Lung microvascular endothelial cell (primary cell): ENCODE results near the gene PRDX2. TPM values are rescaled to one million over a fixed set of nuclear protein-coding genes. Genes with fewer than 3 reads are reported as not detected.

Source experiments
- DNase-seq, 2 donors: peaks; one replicate each; pipeline versions ENCODE4 v3.0.0 to v3.0.0-alpha.2; 2010; ENCODE audit warnings: low read depth in 2 of 2
- total RNA-seq: library from RNA; depleted of rRNA; stranded (reverse); fragments of >200 nt; gene quantifications from 2 replicates; pipeline ENCODE4 v1.2.1, GENCODE V29; 2014

Gene PRDX2
- total RNA-seq, 1 donor from 2014 or later: 189 TPM

GRCh38 chr19:12792051-12792852 lies 9.3 kb downstream of the PRDX2 start:
- peak; percentile 53 to 63 for DNase-seq

GRCh38 chr19:12791345-12792050 lies 10.1 kb downstream of the PRDX2 start, which contains the start of gene JUNB:
Gene JUNB, plus strand, starts transcription at chr19:12791486. Its CDS starts 286 bp downstream, at chr19:12791772.
- DNase-seq: peak; percentile 98 to 99

DNA sequence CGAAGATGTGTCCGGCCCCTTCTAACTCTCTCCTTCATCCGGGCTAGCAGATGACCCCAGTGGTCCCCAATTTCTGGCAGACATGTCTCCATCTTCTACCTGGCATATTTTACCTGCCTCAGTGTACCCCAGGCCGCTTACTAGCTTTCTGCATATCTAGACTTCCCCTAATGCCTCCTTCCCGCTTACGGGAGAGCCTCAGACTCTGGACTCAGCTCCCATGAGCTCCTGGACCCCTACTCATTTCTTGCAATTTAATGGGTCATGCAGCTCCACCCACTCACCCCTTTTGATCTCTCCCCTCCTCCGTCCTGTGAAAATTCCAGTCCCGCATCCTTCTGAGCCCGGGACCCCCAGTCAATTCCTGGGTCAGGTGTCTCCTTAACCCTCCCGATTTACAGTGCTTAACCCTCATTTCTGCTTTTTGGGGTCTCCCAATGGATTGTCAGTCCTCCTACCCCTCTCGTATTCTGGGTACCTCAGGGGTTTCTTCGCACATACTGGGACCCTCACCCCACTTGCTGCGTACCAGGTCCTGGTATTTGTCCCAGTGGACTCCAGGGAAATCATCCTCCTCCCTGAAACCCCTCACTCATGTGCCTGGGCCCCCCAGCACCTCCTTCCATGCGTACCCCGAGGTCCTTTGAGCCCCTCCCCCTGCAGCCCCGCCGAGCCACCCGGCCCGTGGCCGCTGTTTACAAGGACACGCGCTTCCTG lies 10.8 kb downstream of the PRDX2 start:
- no peak for DNase-seq

- peak; percentile 96 for DNase-seq
Observed at GRCh38 chr19:12789904-12790619, 11.5 kb downstream of the PRDX2 start.

DNA sequence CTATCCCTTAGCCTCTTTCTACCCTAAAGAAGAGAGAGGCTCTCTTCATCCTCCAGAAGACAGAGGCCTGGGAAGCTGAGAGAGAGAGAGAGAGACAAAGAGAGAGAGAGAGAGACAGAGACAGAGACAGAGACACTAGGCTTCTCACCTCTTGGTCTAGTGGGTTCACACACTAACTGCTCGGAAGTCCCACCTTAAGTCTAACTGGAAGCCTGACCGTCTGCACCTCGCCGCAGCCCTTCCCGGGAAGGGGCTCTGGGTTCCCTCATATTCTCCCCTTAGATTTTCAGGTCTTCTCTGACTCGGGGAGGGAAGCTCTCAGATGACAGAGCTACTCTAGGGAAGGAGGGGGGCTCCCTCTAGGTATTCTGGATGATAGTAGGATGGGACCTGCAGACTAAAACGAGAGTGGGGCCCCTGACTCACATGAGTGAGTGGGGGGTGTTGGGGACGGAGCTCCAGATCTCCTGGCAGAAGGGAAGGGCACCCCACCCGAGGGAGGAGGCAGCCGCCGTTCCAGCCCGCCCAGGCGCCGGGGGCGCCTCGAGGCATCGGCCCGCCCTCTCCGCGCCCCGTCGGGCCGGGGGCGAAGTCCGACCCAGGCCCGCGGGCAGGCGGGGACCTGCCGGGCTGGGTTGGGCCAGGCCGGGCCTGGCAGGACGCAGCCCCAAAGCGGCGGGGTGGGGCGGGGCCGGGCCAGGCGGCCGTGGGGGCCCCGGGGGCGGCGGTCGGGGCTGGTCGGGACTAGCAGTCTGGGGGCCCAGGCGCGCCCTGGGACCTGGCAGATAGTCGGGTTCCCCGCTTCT lies 12.3 kb downstream of the PRDX2 start:
- DNase-seq: peak in 1 of 2 donors; percentile 31

GRCh38 chr19:12788682-12789097 lies 12.9 kb downstream of the PRDX2 start:
- DNase-seq: peak; percentile 65 to 81

- DNase-seq: no peak
Observed at GRCh38 chr19:12788042-12788681, 13.4 kb downstream of the PRDX2 start.

GRCh38 chr19:12787458-12787857 lies 14.1 kb downstream of the PRDX2 start:
- no peak for DNase-seq

GRCh38 chr19:12786952-12787351 lies 14.6 kb downstream of the PRDX2 start:
- DNase-seq: no peak

DNA sequence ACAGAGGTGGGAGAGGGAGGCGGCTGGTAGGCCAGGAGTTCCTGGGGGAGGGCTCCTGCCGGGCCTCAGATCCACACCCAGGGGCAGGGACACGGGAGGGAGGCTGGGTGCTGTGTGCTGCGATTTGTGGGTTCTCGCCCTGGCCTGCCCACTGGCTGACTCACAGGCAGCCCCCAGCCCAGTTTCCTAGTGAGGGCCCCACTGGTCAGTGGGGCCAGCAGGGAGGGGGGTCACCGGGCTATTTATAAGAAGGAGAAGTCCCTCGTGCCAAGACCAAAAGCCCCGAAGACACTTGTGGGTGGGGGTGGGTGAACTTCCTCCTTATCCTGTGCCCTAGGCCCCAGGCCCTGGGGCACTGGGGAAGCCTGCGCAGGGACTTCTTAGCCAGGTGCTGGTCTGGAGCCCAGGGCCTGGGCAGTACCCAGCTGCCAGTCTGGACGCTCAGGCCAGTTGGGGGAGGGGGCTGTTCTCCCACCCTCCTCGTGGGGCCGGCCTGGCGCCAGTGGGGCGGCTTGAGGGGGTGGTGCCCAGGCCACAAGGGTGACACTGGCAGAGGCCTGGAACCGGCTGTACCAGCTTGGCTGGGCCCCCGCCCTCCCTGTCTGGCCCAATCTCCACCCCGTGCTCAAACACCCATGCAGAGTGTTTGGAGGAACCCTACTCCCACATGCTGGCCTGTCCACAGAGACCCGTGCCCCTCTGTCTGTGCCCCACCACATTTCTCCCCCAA lies 15.3 kb downstream of the PRDX2 start:
- DNase-seq: no peak

DNA sequence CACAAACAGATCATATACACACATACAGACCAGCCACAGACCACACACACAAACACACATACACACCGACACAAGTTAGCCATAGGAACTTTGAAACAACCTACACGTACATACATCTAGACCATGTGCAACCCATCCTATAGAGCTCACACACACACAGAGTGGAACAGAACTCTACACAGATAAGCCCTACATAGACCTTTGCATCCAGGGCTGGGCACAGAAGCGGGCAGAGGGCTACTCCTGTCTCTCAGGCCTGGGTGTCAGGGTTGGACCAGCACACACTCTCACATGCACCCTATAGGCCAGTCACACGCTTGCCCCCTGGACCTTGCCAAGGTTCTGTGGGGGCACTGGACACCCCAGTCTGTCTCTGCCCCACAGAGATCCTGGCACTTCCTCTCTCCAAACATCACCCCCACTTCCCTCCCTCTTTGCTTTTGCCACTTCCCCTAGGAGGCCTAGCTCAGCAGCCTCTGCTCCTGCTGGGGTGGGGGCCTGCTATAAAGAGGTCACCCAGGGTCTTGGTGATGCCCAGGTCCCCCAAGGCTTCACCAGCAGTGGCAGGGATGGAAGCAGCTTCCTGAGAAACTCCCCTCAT lies 16.1 kb downstream of the PRDX2 start:
- DNase-seq: no peak

DNA sequence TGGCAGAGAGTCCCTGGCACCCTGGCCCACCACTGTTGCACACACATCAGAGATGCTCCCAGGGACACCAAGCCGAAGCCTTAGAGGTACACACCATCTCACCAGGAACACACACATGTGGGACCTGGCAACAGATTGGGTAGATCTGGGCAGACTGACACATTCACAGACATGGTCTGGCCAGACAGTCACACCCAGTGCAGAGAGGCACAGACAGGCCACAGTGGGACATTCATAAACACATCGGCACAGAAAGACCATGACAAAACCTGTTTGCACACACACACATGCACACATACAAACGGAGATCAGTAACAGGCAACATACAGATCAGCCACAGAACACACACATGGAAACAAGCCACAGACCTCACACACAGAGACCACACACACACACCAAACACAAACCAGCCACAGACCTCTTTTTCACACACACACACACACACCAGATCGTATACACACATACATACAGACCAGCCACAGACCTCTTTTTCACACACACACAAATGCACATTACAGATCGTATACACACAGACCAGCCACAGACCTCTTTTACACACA lies 16.6 kb downstream of the PRDX2 start:
- peak; percentile 24 to 45 for DNase-seq

DNA sequence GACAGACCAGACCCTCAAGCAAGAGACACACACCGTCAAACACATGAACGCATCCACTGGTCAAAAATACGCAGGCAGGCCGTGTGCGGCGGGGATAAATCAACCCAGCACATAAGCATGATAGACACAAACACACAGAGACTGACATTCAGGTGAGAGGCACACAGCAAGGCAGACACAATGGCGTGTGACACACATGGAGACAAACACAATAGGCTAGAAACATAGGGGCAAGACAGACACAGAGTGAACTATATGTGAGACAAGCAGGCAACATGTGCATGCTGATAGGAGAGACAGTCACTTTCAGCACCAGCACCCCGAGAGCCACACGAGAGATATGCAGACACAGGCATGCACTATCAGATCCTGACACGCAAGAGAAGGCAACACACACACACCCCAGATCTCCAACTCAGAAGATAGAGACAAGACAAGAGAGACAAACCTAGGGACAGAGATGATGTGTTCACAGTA lies 17.2 kb downstream of the PRDX2 start:
- DNase-seq: peak; percentile 12 to 45

- DNase-seq: peak; percentile 36 to 52
Observed at GRCh38 chr19:12783849-12784393, 17.7 kb downstream of the PRDX2 start.

DNA sequence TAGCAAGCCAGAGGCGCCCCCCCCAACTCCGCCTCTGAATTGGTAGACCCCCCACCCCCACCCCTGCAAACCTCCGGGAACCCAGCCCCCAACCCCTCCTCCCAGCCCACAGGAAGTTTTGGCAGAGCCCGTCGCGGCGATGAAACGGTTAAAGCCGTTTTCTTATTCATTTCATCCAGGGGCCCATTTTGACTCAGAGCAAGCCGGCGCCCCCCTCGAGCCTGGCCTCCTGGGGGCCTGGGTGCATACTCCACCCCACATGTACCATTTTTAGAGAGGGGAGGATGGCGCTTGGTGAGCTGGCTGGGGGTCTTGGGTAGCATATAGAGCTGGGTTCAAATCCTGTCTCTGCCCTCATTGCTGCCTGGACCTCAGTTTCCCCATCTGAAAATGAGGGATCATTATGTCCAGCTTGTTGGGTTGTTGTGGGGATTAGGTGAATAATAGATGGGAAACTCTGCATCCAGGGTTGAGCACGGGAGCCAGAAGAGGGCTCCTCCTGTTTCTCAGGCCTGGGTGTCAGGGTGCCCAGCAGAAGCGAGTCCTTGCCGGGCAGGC lies 18.2 kb downstream of the PRDX2 start:
- peak in 1 of 2 donors; percentile 17 for DNase-seq

GRCh38 chr19:12782424-12783290 lies 18.9 kb downstream of the PRDX2 start:
- peak; percentile 95 to 98 for DNase-seq

GRCh38 chr19:12782174-12782423 lies 19.5 kb downstream of the PRDX2 start:
- peak in 1 of 2 donors; percentile 97 for DNase-seq
